Ramos (cell line): Measurements from ENCODE around the gene PRR15L.
"Not testable (repeated sequence)": the region's sequence is repeated elsewhere in the genome, so short reads cannot be mapped to it uniquely, and the experiment has no call there.

Source experiments
- in situ Hi-C: fragments of 300-500 bp; cut with MboI; formaldehyde crosslinking; loops from one replicate; pipeline ENCODE4 v1.14.3; 2022; ENCODE audit warnings: low sequenced_read_pairs; ENCODE audit not compliant: unreplicated experiment

PRR15L gene

GRCh38 chr17:47989700-47990099 is 32.0 kb upstream of the PRR15L start:
- in situ Hi-C loops, result no loop called here

- in situ Hi-C loops, result no loop called here
Measured at GRCh38 chr17:47989159-47989558, 31.5 kb upstream of the PRR15L start.

GRCh38 chr17:47988445-47988844 is 30.8 kb upstream of the PRR15L start:
- in situ Hi-C loops, result not testable (repeated sequence)

GRCh38 chr17:47987240-47987835 is 29.7 kb upstream of the PRR15L start:
- in situ Hi-C loops, result no loop called here

- in situ Hi-C loops, result no loop called here
Measured at GRCh38 chr17:47986520-47986919, 28.8 kb upstream of the PRR15L start.

GRCh38 chr17:47983492-47984223 is 26.0 kb upstream of the PRR15L start:
- in situ Hi-C loops, result no loop called here

- in situ Hi-C loops, result no loop called here
Measured at GRCh38 chr17:47982645-47983390, 25.1 kb upstream of the PRR15L start.

GRCh38 chr17:47982091-47982617 is 24.5 kb upstream of the PRR15L start:
- in situ Hi-C loops, result no loop called here

- in situ Hi-C loops, result no loop called here
Measured at GRCh38 chr17:47981462-47981861, 23.8 kb upstream of the PRR15L start.

GRCh38 chr17:47980541-47980940 is 22.9 kb upstream of the PRR15L start:
- in situ Hi-C loops, result no loop called here

GRCh38 chr17:47978324-47978723 is 20.6 kb upstream of the PRR15L start:
- in situ Hi-C loops, result no loop called here

- in situ Hi-C loops, result no loop called here
Measured at GRCh38 chr17:47975823-47976205, 18.1 kb upstream of the PRR15L start.

GRCh38 chr17:47975189-47975822 is 17.6 kb upstream of the PRR15L start:
- in situ Hi-C loops, result no loop called here

- in situ Hi-C loops, result no loop called here
Measured at GRCh38 chr17:47973541-47973940, 15.9 kb upstream of the PRR15L start.

GRCh38 chr17:47970725-47971499 is 13.2 kb upstream of the PRR15L start, which contains the start of gene CDK5RAP3:
CDK5RAP3 (plus strand) TSS chr17:47971113; CDS start chr17:47971147, 34 bp downstream.
- in situ Hi-C loops, result no loop called here

- in situ Hi-C loops, result no loop called here
Measured at GRCh38 chr17:47969930-47970724, 12.4 kb upstream of the PRR15L start.

- in situ Hi-C loops, result no loop called here
Measured at GRCh38 chr17:47968836-47969235, 11.2 kb upstream of the PRR15L start.

- in situ Hi-C loops, result no loop called here
Measured at GRCh38 chr17:47967607-47968252, 10.0 kb upstream of the PRR15L start.
